GM23338 (cell line): Measurements from ENCODE around the gene UCP3. TPM values are rescaled to one million over a fixed set of nuclear protein-coding genes. Genes with fewer than 3 reads are reported as not detected.

Experiments used
- ATAC-seq: fragments of 200-7000 bp; cut with Tn5 transposase; 3 replicates; pipeline ENCODE4 v1.9.1; 2020
- DNase-seq: peaks from one replicate; pipeline ENCODE4 v3.0.0-alpha.2; 2015; ENCODE audit warnings: low spot score
- H2AFZ ChIP-seq: fragments of 200-600 bp; sonication (generic); 2 replicates; pipeline ENCODE4 v1.8.0; 2016; ENCODE audit warnings: antibody characterized with exemption, mild to moderate bottlenecking, moderate library complexity
- H3F3A ChIP-seq: fragments of 200-600 bp; sonication (generic); replicated peaks from 2 replicates; pipeline ENCODE4 v1.8.0; 2017; ENCODE audit warnings: antibody characterized with exemption, mixed run types, low read depth
- H3K27ac ChIP-seq: fragments of 200-600 bp; sonication (generic); 2 replicates; pipeline ENCODE4 v1.6.1; 2016; ENCODE audit warnings: low read depth
- H3K27me3 ChIP-seq: fragments of 200-600 bp; sonication (generic); 2 replicates; pipeline ENCODE4 v1.8.0; 2016; ENCODE audit warnings: mild to moderate bottlenecking, mixed run types, moderate library complexity; ENCODE audit not compliant: insufficient read depth
- H3K36me3 ChIP-seq: fragments of 200-600 bp; sonication (generic); 2 replicates; pipeline ENCODE4 v1.8.0; 2016; ENCODE audit warnings: mild to moderate bottlenecking; ENCODE audit not compliant: insufficient read depth
- H3K4me1 ChIP-seq: fragments of 200-600 bp; sonication (generic); 2 replicates; pipeline ENCODE4 v1.8.0; 2016; ENCODE audit warnings: mild to moderate bottlenecking, moderate library complexity; ENCODE audit not compliant: insufficient read depth
- H3K4me2 ChIP-seq: fragments of 200-600 bp; sonication (generic); 2 replicates; pipeline ENCODE4 v1.7.1; 2017; ENCODE audit warnings: mixed run types
- H3K4me3 ChIP-seq: fragments of 200-600 bp; sonication (generic); 2 replicates; pipeline ENCODE4 v1.6.1; 2016; ENCODE audit warnings: mixed run types
- H3K79me2 ChIP-seq: fragments of 200-600 bp; sonication (generic); replicated peaks from 2 replicates; pipeline ENCODE4 v1.8.0; 2017; ENCODE audit warnings: mild to moderate bottlenecking; ENCODE audit not compliant: insufficient read depth
- H3K9me2 ChIP-seq: fragments of 200-600 bp; sonication (generic); 2 replicates; pipeline ENCODE4 v1.8.0; 2017; ENCODE audit not compliant: insufficient read depth
- H4K20me1 ChIP-seq: fragments of 200-600 bp; sonication (generic); replicated peaks from 2 replicates; pipeline ENCODE4 v1.8.0; 2017; ENCODE audit warnings: mild to moderate bottlenecking; ENCODE audit not compliant: insufficient read depth
- H3K27ac Mint-ChIP-seq: 2 replicates; pipeline ENCODE4 v1.8.0; 2020; ENCODE audit warnings: inconsistent platforms, mild to moderate bottlenecking, moderate library complexity, mixed read lengths
- H3K27me3 Mint-ChIP-seq: 3 replicates; pipeline ENCODE4 v1.8.0; 2022; ENCODE audit warnings: low read depth, mild to moderate bottlenecking, moderate library complexity, mixed read lengths, inconsistent platforms; ENCODE audit not compliant: insufficient read depth, poor library complexity
- H3K36me3 Mint-ChIP-seq: 3 replicates; pipeline ENCODE4 v1.8.0; 2021; ENCODE audit warnings: low read depth, mild to moderate bottlenecking, inconsistent platforms, moderate library complexity, mixed read lengths
- H3K4me1 Mint-ChIP-seq: 3 replicates; pipeline ENCODE4 v1.8.0; 2020; ENCODE audit warnings: mild to moderate bottlenecking, inconsistent platforms, mixed read lengths
- H3K4me3 Mint-ChIP-seq: 3 replicates; pipeline ENCODE4 v1.8.0; 2021; ENCODE audit warnings: moderate library complexity, mild to moderate bottlenecking, inconsistent platforms, mixed read lengths
- H3K9me3 Mint-ChIP-seq: 3 replicates; pipeline ENCODE4 v1.8.0; 2020; ENCODE audit warnings: moderate library complexity, mild to moderate bottlenecking, inconsistent platforms, mixed read lengths
- CREB1 ChIP-seq: fragments of 250-450 bp; sonication (Bioruptor Pico); IDR thresholded peaks from 2 replicates; pipeline ENCODE4 v1.5.0; 2020; ENCODE audit warnings: low read depth, mild to moderate bottlenecking, moderate library complexity
- CTCF ChIP-seq, 2 experiments: fragments of 200-600 bp in 1 of 2; sonication (generic) in 1 of 2; conservative IDR thresholded peaks; 2 replicates each; pipeline versions ENCODE4 v1.5.1 to v1.6.1; 2016 to 2017; ENCODE audit warnings: antibody characterized with exemption in 2 of 2, low read depth in 2 of 2, mild to moderate bottlenecking in 2 of 2, moderate library complexity in 1 of 2
- ETS1 ChIP-seq: IDR thresholded peaks from 2 replicates; pipeline ENCODE4 v1.6.1; 2016; ENCODE audit warnings: antibody characterized with exemption
- EZH2 ChIP-seq: fragments of 200-600 bp; sonication (generic); IDR thresholded peaks from one replicate; pipeline ENCODE4 v1.8.0; 2017; ENCODE audit warnings: antibody characterized with exemption, mild to moderate bottlenecking, low read depth; ENCODE audit not compliant: unreplicated experiment
- EZH2phosphoT487 ChIP-seq: fragments of 200-600 bp; sonication (generic); IDR thresholded peaks from one replicate; pipeline ENCODE4 v1.8.1; 2018; ENCODE audit warnings: antibody characterized with exemption; ENCODE audit not compliant: unreplicated experiment
- JUNB ChIP-seq: IDR thresholded peaks from one replicate; pipeline ENCODE4 v1.6.1; 2016; ENCODE audit warnings: antibody characterized with exemption; ENCODE audit not compliant: unreplicated experiment
- NANOG ChIP-seq: IDR thresholded peaks from 2 replicates; pipeline ENCODE4 v1.6.1; 2016; ENCODE audit warnings: antibody characterized with exemption, borderline replicate concordance
- POLR2AphosphoS5 ChIP-seq: IDR thresholded peaks from 2 replicates; pipeline ENCODE4 v1.6.1; 2016; ENCODE audit warnings: antibody characterized with exemption, low read depth
- REST ChIP-seq: IDR thresholded peaks from one replicate; pipeline ENCODE4 v1.6.1; 2018; ENCODE audit warnings: antibody characterized with exemption; ENCODE audit not compliant: unreplicated experiment
- STAT1 ChIP-seq: IDR thresholded peaks from one replicate; pipeline ENCODE4 v1.6.1; 2016; ENCODE audit warnings: antibody characterized with exemption; ENCODE audit not compliant: unreplicated experiment
- ZNF331 ChIP-seq: fragments of 250-450 bp; sonication (Bioruptor Pico); IDR thresholded peaks from 2 replicates; pipeline ENCODE4 v1.5.0; 2020; ENCODE audit warnings: low read depth, mild to moderate bottlenecking, moderate library complexity
- polyA plus RNA-seq: library from polyadenylated mRNA; unstranded; fragments of >200 nt; fragmentation: Nextera tagmentation; extraction: Ambion mirVana; gene quantifications from 2 replicates; pipeline ENCODE4 v1.2.1, GENCODE V29; 2016
- total RNA-seq: library from RNA; depleted of rRNA; stranded (reverse); fragments of >200 nt; shearing (Covaris generic); gene quantifications from 2 replicates; pipeline ENCODE4 v1.2.3, GENCODE V29; 2014

The UCP3 gene
- total and polyA plus RNA-seq, 2 experiments from 2014 or later = 0.21 to 0.40 TPM

GRCh38 chr11:73995247-73995646 lies 13.6 kb downstream of the UCP3 start:
- Histone ChIP-seq H3K27ac (no peak overlapping the region), H3K27me3 (no peaks in the 10 kb centered on the region), H3F3A (no peaks in the 10 kb centered on the region), H3K79me2 (no peaks in the 10 kb centered on the region), H3K4me2 (no peak overlapping the region), H3K36me3 (no peaks in the 10 kb centered on the region), H3K9me2 (no peaks in the 10 kb centered on the region), H3K4me3 (no peak overlapping the region), H3K4me1 (peaks cover 13% of the 10 kb centered on the region; the same call in 1 of the 2 replicates), H2AFZ (no peak overlapping the region), H4K20me1 (no peaks in the 10 kb centered on the region)
- Mint-ChIP-seq H3K27ac (no peak overlapping the region), H3K4me1 (peaks cover 6% of the 10 kb centered on the region; the same call in 2 of the 3 replicates), H3K9me3 (no peaks in the 10 kb centered on the region), H3K4me3 (no peak overlapping the region), H3K36me3 (no peaks in the 10 kb centered on the region), H3K27me3 (peaks cover 2% of the 10 kb centered on the region)
- ATAC-seq (no peak), DNase-seq (no peak)
- TF ChIP-seq CREB1 (CRISPR knock-in tag) (no peak), STAT1 (no peak), NANOG (no peak), CTCF (conservative IDR thresholded peaks at IDR 0.05; ENCODE audit: low read depth in 2 of 2) (no peak), EZH2 (no peak), ZNF331 (no peak), JUNB (no peak), POLR2AphosphoS5 (no peak), REST (no peak), ETS1 (no peak), EZH2phosphoT487 (no peak)
